Measurements from ENCODE around the gene GRXCR2.

GRXCR2 gene, protein sequence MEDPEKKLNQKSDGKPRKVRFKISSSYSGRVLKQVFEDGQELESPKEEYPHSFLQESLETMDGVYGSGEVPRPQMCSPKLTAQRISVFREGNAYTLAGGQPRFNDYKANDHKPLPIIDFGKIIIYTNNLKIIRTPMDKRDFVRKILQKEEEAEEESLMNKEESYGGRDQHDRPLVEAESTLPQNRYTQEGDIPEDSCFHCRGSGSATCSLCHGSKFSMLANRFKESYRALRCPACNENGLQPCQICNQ

DNA sequence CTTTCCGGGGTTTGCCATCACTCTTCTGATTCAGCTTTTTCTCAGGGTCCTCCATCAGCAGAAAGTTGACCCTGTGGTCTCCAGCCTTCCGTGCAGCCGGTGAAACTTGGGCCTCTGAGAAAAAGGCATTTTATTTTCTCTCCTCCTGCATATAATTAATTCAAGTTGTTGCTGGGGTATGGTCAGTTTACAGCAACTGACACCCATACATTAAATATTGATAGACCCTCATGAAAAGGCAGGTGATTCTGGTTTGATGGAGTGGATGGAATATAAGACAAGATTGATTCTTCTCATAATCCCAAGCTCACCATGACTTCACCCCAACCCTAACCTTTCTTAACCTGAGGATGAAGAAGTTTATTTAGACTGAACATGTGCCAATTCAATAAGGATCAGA is at the start of gene GRXCR2:
Gene GRXCR2 (minus strand): TSS at position 101 of the 400 bp plus-strand sequence. CDS start 46 bp downstream, at position 55.
- TF ChIP-seq, protein P1, sequence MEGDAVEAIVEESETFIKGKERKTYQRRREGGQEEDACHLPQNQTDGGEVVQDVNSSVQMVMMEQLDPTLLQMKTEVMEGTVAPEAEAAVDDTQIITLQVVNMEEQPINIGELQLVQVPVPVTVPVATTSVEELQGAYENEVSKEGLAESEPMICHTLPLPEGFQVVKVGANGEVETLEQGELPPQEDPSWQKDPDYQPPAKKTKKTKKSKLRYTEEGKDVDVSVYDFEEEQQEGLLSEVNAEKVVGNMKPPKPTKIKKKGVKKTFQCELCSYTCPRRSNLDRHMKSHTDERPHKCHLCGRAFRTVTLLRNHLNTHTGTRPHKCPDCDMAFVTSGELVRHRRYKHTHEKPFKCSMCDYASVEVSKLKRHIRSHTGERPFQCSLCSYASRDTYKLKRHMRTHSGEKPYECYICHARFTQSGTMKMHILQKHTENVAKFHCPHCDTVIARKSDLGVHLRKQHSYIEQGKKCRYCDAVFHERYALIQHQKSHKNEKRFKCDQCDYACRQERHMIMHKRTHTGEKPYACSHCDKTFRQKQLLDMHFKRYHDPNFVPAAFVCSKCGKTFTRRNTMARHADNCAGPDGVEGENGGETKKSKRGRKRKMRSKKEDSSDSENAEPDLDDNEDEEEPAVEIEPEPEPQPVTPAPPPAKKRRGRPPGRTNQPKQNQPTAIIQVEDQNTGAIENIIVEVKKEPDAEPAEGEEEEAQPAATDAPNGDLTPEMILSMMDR (IDR thresholded peaks at IDR 0.05), result no peak

DNA sequence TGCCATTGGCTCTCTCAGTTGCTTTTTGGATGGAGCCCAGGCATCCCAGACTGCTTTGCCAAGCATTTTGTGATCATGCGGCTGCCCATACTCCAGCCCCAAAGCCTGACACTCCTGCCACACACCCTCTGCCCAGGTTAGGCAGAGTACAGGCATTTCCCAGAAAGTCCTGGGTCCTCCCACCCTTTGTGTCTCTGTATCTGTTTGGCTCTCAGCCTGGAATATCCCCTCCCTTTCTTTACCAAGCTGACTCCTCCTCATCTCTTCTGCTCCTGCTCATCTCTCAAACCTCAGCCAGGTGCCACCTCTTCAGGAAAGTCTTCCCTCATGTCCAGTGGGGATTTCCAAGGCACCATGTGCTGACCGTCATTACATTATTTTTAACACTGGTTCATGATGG is 49.2 kb upstream of the GRXCR2 start:
- TF ChIP-seq, protein P1 (IDR thresholded peaks at IDR 0.05), result no peak

DNA sequence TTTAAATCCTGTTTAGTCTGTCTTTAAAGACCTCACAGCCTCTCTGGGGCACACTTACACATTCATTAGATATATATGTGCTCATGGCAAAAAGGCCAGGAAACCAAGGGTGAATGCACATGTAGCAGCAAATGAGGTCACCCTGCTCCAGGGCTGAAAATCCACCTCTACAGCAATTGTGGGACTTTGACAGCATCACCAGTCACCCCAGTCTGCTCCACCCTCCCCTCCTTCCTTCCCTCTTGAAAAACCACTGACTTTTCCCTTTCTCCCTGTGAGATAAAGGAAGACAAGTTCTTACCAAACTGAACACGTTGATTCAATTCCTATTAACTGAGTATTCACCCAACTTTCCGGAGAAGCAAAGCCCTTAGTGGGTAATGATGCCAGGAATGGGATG is 48.4 kb upstream of the GRXCR2 start:
- TF ChIP-seq, protein P1 (IDR thresholded peaks at IDR 0.05), result no peak

DNA sequence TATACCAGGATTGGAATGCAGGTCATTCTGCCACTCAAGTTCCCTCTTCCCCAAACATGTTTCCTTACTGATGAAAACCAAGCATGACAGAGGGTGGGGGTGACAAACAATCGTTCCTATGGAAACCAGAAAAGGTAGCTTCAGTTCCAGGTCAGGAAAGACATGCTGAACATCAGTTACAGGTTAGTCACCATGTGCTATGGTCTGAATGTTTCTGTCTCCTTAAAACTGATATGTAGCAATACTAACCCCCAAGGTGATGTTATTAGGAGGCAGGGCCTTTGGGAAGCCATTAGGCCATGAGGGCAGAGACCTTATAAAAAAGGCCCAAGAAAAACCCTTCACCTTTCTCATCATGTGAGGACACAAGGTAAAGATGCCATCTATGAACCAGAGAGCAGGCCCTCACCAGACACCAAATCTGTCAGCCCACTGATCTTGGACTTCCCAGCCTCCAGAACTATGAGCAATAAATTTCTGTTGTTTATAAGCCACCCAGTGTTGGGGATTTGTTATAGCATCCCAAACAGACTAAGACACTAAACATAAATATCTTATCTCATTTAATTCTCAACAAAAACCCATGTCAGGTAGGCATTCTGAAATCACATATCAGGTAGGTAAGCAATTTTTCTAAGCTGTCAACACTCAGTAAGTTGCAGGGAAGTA is 47.9 kb upstream of the GRXCR2 start:
- TF ChIP-seq, protein P1 (IDR thresholded peaks at IDR 0.05), result no peak

DNA sequence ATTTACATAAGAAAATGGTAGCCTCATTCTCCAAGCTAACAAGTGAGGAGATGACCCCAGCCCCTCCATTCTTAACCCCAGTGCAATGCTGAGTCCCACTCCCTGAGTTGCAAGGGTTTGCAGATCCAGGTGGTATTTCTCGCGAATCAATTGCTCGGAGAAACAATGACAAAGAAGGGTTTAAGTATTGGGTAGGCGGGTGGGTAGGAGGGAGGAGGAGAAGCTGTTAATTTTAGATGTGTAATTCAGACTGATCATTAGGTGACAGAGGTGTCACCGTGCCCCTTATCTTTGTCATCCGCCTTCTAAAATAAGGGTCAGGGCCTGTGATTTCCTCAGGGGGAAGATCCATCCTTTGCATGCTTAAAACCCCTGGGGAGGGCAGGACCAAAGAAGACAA is 46.6 kb upstream of the GRXCR2 start:
- TF ChIP-seq, protein P1 (IDR thresholded peaks at IDR 0.05), result no peak

DNA sequence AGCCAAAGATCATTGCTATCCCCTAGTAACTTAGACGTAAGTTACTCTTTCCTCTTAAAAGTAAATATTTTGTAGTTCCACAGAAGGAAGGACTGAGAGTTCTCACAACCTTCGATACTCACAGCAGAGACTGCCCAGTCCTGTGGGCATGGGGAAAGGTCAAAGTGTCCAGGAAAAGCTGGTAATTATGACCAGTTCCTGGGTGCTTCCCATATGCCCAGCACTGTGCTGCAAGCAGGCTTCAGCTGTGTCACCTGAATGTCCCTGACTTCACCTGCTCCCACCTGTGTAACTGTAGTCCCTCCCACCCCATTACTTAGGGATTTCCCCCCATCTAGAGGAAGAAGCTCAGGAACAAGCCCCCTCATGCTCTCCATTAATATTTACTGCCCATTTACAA is 45.6 kb upstream of the GRXCR2 start:
- TF ChIP-seq, protein P1 (IDR thresholded peaks at IDR 0.05), result no peak

DNA sequence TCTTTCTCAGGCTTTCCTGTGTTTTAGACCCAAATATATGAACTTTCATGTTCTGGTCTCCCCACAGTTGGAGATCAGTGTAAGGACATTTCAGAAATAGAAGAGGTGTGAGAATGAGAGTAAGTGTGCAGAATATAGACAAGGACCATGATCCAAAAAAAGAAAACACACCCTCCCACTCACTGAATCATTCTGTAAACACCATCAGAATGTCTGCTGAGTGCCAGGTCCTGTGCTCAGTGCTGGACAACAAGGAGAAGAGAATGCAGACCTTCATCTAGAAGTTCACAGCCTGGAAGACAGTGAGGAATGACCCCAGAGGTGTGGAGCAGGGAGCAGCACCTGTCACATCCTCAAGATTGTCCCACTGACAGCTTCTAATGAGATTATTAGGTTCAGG is 44.5 kb upstream of the GRXCR2 start:
- TF ChIP-seq, protein P1 (IDR thresholded peaks at IDR 0.05), result no peak
